ENCODE measurements around the gene LDB2.
"Not testable (repeated sequence)": the region's sequence is repeated elsewhere in the genome, so short reads cannot be mapped to it uniquely, and the experiment has no call there.

Gene LDB2

DNA sequence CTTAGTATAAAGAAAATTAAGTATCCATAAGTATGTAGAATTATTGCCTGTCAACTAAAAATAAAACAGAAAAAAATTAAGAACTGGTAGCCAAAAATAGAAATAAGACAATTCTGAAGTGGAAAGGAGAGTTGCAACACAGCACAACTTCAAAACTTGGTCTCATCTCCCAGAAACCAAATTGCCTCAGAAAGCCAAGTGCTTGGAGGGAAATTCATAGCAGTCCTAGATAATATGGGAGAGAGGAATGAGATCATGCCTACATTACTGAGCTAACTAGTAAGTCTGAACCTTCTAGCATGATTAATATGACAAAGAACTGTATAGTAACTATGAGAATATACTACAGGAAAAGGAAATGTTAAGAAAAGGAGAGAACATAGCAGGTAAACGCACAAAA, 256.5 kb downstream of the LDB2 start:
- DNase-seq: no peak

DNA sequence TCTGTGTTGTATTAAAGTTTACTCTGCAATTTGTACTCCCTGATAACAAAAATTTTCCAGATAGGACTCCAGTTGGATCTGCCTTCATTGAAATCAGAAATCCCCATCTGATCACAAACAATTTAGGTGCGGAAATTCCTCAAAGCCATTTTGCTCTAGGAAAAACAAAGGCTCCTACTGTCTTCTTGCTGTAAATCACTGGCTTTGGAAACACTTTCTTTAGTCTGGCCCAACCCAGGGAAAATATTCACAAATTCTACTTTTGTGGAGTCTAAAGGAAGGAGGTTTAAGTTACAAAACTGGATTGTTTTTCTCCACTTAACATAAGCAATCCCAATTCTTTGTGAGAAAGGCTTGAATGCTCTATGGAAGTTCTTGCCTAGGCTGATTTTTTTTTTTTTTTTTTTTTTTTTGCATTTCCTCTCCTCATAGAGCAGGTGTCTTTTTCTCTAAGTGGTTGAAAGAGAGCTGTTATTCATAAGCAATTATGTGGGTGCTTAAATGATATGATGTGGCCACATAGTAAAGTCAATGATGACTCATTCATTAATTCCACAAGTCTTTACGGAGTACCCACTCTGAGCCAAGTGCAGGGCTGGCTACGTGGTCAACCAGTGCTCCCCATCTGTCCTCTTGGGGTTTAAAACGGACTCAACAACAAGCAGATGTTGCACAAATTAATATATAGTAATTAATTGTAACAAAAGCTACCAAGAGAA, 261.4 kb downstream of the LDB2 start:
- DNase-seq: no peak

DNA sequence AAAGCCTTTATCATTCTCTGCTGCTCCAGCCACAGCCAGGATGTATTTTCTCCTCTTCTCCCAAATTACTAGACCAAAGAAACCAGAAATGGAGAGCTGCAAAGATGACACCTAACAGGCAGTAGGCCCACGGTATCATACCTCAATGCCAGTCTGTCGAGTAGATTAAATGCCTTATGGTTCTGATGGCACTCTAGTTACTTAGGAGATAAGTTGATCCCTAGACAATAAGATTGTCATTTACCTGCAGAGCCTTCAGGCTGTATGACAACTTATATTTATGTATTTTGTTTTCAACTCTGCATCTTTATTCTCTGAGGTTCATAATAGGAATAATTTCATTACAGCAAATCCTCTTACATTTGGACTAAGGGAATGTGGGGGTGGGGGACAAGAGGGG, 262.1 kb downstream of the LDB2 start:
- no peak for DNase-seq

DNA sequence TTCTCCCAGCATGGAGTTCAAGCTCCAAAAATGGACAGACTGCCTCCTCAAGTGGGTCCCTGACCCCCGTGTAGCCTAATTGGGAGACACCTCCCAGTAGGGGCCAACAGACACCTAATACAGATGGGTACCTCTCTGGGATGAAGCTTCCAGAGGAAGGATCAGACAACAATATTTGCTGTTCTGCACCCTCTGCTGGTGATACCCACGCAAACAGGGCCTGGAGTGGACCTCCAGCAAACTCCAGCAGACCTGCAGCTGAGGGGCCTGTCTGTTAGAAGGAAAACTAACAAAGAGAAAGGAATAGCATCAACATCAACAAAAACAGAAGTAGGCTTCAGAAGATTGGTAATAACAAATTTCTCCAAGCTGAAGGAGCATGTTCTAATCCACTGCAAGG, 269.2 kb downstream of the LDB2 start:
- DNase-seq: not testable (repeated sequence)

DNA sequence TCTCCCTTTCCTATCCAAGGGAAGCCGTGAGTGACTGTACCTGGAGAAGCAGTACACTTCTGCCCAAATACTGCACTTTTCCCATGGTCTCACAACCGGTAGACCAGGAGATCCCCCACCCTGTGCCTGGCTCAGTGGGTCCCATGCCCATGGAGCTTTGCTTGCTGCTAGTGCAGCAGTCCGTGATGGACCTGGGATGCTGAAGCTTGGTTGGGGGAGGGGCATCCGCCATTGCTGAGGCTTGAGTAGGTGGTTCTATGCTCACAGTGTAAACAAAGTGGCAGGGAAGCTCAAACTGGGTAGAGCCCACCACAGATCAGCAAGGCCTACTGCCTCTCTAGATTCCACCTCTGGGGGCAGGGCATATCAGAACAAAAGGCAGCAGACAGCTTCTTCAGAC, 269.6 kb downstream of the LDB2 start:
- DNase-seq: not testable (repeated sequence)

GRCh38 chr4:16627999-16628398, 270.4 kb downstream of the LDB2 start:
- no peak for DNase-seq

DNA sequence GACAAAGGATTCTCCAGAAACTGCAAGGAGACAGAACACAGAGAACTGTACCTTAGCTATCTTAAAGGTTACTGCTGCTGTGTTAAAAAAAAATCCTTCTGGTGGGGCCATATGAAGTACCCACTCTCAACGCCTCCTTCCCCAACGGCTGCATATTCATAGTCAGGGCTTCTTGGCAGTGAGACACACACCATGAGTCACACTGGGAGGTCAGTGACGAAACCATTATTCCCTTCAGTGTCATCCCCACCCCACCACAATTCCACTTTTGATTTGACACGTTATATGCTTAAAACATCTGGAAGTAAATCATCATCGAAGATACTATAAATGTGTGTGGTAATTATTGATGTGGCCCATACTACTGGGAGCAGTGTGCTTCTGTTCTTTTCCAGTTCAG, 271.5 kb downstream of the LDB2 start:
- no peak for DNase-seq

DNA sequence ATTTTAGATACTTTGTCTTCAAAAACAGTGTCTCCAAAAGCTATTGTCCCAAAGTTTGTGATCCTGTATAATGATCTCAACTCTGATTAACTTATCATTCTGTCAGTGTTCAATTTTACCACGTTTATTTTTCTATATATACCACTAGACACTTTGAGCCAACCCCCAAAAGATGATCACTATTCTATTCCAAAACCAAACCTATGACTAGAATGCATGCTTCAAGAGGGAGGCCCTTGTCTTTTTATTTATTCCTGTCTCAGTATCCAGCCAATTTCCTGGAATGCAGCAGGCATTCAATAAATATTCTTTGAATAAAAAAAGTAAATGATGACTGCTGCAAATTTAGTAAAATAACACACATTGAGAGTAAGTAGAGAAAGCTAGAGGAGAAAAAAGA, 275.6 kb downstream of the LDB2 start:
- no peak for DNase-seq

DNA sequence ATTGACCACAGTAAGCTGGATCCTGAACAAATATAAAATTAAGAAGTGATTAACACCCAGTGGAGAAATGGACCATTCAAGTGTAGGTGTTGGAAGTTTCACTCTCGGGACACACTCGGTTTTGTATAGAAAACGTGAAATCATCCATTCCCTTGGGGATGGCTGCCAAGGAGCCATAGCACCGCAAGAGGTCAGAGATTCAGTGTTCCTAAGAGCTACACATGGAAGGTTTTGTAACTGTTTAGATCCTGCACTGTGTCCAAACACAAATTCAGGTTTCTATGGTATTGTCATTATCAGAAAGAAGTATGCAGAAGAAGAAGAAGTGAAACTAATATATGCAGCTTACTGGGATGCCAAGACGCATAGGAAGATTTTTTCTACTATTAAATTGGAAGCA, 281.0 kb downstream of the LDB2 start:
- no peak for DNase-seq

GRCh38 chr4:16617011-16617410, 281.4 kb downstream of the LDB2 start:
- peak; percentile 46 for DNase-seq

DNA sequence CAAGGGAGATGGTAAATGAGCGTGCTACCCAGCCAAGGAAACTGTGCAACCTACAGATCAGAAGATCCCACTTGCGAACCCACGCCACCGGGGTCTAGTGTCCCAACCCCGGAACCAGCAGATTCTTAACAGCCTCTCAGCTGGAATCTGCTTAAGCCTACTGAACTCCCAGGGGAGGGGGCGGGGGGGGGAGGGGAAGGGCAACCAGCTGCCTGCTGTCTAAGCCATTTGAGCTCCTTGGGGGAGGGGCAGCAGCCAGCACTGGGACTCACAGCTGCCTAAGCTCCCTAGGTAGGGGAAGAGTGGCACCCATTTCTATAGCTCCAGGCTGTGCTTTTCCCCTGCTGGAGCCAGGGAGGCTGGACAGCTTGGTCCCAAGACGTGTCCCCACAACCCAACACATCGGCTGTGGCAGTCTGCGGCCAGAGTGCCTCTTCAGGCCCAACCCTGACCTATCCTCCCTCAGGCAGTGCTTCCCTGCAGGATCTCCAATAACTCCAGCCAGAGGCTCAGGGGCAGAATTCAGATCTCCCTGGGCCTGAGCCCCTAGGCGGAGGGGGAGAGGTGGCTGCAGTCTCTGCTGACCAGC, 289.2 kb downstream of the LDB2 start:
- no peak for DNase-seq

GRCh38 chr4:16608611-16609125, 289.8 kb downstream of the LDB2 start:
- no peak for DNase-seq

GRCh38 chr4:16608123-16608522, 290.3 kb downstream of the LDB2 start:
- no peak for DNase-seq

DNA sequence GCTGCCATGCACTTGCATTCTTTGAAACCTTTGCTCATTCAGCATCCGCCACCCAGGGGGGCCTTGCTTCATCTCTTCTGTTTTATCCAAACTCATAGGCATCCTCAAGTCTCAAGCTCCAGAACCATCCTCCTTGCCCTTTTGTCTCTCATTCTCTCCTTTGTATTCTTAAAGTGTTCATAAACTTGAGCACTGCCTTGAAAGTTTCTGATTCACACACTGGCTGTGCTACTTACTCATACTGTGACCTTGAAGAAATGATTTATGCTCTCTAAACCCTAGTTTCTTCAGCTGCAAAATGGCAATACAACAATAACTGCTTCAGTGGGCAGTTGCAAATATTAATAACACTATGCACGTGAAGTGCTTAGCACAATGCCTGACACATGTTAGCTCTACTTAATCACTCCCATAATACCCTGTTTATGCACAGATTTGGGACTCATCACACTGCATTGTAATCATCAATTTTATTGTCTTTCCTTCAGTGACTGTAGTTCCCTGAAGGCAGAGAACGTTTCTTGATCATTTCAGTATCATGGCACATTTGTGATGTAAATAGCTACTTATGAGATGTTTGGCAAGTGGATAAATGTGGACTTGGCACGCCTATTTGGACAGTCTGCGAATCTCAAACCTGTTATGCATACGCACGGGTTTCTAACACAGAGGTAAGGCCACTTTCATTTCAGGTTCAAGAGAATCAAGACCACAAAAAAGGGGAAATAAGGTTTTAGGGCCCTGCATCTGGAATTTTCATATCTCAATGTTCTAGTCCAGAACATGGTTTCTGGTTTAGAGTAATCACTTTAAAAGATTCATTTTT, 291.0 kb downstream of the LDB2 start:
- no peak for DNase-seq

DNA sequence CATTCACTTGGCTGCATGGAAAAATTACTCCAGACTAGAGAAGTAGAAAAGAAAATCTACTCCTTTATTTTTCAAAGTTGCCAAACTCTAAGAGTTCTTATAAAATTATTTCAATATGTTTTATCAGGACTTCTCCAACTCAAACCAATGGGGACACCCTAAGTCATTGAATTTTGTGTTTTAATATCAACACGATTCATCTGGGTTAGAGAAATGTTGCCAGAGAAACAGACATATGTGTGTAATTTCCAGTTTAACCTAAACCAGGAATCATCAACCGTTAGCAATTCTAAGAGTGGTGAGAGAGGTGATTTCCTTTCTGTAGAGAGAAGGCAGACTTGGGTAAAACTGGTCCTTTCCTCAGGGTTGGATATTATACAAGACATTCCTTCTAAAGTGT, 291.8 kb downstream of the LDB2 start:
- DNase-seq: no peak

DNA sequence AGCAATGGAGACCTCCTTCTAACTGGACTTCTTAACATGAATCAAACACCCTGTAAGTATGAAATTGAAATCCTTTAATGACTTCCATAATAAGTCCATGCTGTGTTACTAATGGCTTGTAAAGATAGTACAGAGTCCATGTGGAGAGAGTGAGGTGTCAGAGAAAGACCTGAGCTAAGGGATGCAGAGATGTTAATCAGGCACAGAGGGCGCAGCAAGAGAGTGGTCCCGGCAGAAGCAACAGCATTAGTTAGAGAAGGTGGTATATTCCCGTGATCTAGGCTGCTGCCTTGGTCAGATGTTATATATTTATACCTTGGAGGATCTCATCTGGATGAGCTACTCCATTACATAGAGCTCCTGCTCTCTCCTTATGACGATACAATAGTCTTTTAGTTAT, 295.3 kb downstream of the LDB2 start:
- DNase-seq: no peak

DNA sequence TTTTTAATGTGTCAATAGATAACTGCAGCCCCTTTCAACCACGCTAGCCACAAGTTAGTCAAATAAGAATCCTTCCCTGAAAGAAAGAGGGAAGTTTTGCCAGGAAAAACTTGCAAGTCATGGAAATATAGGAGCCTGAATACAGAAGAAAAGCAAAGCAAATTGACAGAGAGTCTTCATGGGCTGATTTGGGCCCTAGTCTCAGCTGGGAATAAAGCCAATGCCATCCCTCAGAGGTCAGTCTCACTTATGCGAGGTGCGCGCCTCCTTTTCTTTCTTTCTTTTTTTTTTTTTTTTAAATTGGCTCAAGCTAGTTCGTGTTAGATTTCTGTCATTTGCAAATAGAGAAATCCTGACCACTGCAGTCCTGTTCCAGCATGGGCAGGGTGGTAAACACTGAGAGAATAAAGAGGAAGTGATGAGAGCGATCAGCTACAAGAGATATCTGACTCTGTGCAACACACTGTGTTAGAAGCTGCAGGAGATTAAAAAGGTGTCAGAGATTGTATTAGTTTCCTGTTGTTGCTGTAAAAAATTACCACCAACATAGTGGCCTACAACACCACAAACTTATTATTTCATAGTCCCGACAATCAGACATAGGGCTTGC, 299.7 kb downstream of the LDB2 start:
- DNase-seq: no peak

DNA sequence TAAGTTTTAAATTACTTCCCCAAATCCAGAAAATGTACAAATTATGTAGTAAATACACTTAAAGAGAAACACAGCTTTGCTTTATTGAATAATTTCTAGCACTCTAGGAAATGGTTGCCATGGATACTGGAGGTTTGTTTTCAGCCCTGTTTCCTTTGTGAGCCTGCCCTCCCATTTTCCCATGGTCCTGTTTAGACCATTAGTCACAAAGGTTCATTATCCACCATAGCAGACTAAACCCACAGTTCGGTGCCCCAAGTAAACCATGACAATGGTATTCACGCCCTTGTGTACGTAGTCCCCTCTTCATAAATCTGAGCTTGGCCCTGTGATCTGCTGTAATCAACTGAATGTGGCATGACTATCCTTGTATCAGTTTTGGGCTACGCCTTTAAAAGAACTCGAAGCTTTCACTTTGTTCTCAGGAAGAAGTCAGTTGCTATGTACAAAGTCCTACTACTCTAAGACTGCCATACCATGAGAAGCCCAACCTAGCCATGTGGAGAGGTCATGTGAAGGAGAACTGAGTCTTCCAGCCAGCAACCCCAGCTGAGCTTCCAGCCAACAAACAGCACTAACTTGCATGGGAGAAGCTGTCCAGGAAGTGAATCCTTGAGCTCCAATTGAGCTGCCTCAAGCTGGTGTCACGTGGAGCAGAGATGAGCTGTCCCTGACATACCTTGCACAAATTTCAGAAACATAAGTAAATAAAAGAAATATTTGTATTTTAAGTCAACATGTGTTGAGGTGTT, 300.4 kb downstream of the LDB2 start:
- no peak for DNase-seq

DNA sequence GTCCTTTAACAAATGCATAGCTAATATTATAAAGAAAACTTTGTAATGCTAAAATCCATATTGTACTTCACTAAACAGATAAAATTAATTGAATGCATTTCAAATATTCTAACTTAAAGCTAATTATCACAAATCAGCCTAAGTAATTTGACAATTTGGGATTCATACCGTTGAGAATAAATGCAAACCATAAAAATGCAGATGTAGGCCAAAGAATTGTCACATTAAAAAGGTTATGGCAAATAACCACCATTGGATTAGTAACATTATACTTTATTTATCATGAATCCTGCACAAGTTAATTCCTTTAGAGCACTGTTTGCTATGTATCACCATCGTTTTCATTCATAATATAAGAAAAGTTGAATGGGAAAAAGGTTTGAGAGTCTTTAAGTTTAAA, 301.0 kb downstream of the LDB2 start:
- no peak for DNase-seq

GRCh38 chr4:16596267-16596666, 302.2 kb downstream of the LDB2 start:
- no peak for DNase-seq

DNA sequence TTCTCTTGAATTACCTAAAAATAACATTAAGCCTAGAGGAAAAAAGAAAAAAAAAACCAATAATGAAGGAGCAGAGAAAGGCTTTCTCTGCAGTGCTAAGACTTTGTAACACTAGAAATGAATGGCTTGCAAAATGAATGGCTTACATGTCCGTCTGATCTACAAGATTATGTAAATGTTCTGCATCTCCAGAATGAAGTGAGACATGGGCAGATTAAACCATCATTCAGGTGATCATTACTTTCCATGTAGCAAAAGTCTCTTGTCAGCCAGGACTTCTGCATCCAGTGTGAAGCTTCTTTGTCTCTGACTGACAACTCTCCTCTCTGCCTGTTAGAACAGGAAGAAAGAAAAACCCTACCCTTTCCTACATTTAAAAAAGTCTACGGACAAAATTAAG, 304.3 kb downstream of the LDB2 start:
- DNase-seq: no peak

GRCh38 chr4:16593386-16593785, 305.1 kb downstream of the LDB2 start:
- no peak for DNase-seq

Measured in right kidney (tissue), 1 donor.